Ovary (tissue), 3 donors: ENCODE measurements around the gene CRADD.

Source experiments
- CTCF ChIP-seq, 3 donors: fragments of 450-650 bp in 2 of 3; fragments of 200-600 bp in 1 of 3; IDR thresholded peaks; one replicate each; pipeline versions ENCODE4 v1.5.1 to v1.8.0; 2016 to 2022; ENCODE audit warnings: antibody characterized with exemption in 3 of 3, mild to moderate bottlenecking in 1 of 3
- POLR2A ChIP-seq: fragments of 450-650 bp; IDR thresholded peaks from one replicate; pipeline ENCODE4 v1.6.1; 2017; ENCODE audit warnings: antibody characterized with exemption, mild to moderate bottlenecking, moderate library complexity
- donor health status: DM: no; HTN: no; CAD: no.

- TF ChIP-seq CTCF (IDR thresholded peaks at IDR 0.05) (no peak), POLR2A (no peak)
These were observed 34.4 kb upstream of the CRADD start for GRCh38 chr12:93642751-93643150.
